ENCODE data around the gene C1QTNF8.

- TF ChIP-seq EZH2 (optimal IDR thresholded peaks at IDR 0.05; ENCODE audit: low read depth, low read length) (no peak), CTCF (IDR thresholded peaks at IDR 0.05; ENCODE audit: low read length) (no peak), EZH2phosphoT487 (IDR thresholded peaks at IDR 0.05; ENCODE audit: low read length) (no peak)
Observed at GRCh38 chr16:1047801-1048200, 48.2 kb downstream of the C1QTNF8 start.
